IMR-90 (cell line): ENCODE results near the gene STX2. TPM values are rescaled to one million over a fixed set of nuclear protein-coding genes. Genes with fewer than 3 reads are reported as not detected.

Experiments
- ATAC-seq: fragments of 200-7000 bp; cut with Tn5 transposase; 2 replicates; pipeline ENCODE4 v1.9.1; 2020; ENCODE audit warnings: low read depth, mild to moderate bottlenecking, moderate library complexity
- BruUV-seq: library from RNA; stranded (reverse); fragments of 400-500 nt; replicated peaks from 2 replicates; lab custom pipeline; 2021; lab: Mats Ljungman, UMichigan
- CTCF ChIA-PET: fragments of 300-600 bp; formaldehyde crosslinking; extraction: SDS; loops from one replicate; lab custom pipeline; 2021; ENCODE audit warnings: antibody characterized with exemption; lab: Yijun Ruan, JAX
- POLR2A ChIA-PET: fragments of 300-600 bp; sonication (Branson Sonifier 250); formaldehyde crosslinking; loops from one replicate; lab custom pipeline; 2022; ENCODE audit warnings: antibody characterized with exemption; ENCODE audit not compliant: unreplicated experiment; lab: Charles Lee
- DNase-seq: peaks from one replicate; pipeline ENCODE4 v3.0.0; 2013
- H2AFZ ChIP-seq: replicated peaks from 2 replicates; pipeline ENCODE3; 2013; ENCODE audit warnings: low read length, mild to moderate bottlenecking; ENCODE audit not compliant: poor library complexity
- H2AK5ac ChIP-seq: 2 replicates; pipeline ENCODE4 v1.6.1; 2013; ENCODE audit warnings: low read depth, low read length, inconsistent platforms
- H2AK9ac ChIP-seq: replicated peaks from 2 replicates; pipeline ENCODE3; 2013; ENCODE audit warnings: mild to moderate bottlenecking, low read depth, low read length, moderate library complexity; ENCODE audit not compliant: poor library complexity
- H2BK120ac ChIP-seq: 2 replicates; pipeline ENCODE4 v1.6.1; 2013; ENCODE audit warnings: low read depth, low read length, inconsistent platforms
- H2BK15ac ChIP-seq: 3 replicates; pipeline ENCODE4 v1.6.1; 2013; ENCODE audit warnings: low read depth, low read length, inconsistent platforms
- H2BK20ac ChIP-seq: 2 replicates; pipeline ENCODE4 v1.6.1; 2013; ENCODE audit warnings: low read depth, mild to moderate bottlenecking, inconsistent platforms, low read length, moderate library complexity
- H2BK5ac ChIP-seq: 2 replicates; pipeline ENCODE4 v1.6.1; 2013; ENCODE audit warnings: mild to moderate bottlenecking, low read depth, low read length, inconsistent platforms; ENCODE audit not compliant: poor library complexity, severe bottlenecking
- H3K14ac ChIP-seq: replicated peaks from 2 replicates; pipeline ENCODE4 v1.6.1; 2013; ENCODE audit warnings: low read depth, low read length, inconsistent platforms
- H3K18ac ChIP-seq: 2 replicates; pipeline ENCODE4 v1.6.1; 2013; ENCODE audit warnings: low read depth, low read length, control low read depth
- H3K23ac ChIP-seq: 2 replicates; pipeline ENCODE4 v1.6.1; 2013; ENCODE audit warnings: low read depth, low read length, inconsistent platforms
- H3K27ac ChIP-seq: 2 replicates; pipeline ENCODE4 v1.5.1; 2013; ENCODE audit warnings: mild to moderate bottlenecking, control low read depth, low read length; ENCODE audit not compliant: insufficient read depth
- H3K27me3 ChIP-seq: 2 replicates; pipeline ENCODE4 v1.6.1; 2013; ENCODE audit warnings: low read length; ENCODE audit not compliant: control insufficient read depth, insufficient read depth
- H3K36me3 ChIP-seq: 2 replicates; pipeline ENCODE4 v1.6.1; 2013; ENCODE audit warnings: low read length, mixed read lengths; ENCODE audit not compliant: control insufficient read depth, insufficient read depth
- H3K4ac ChIP-seq: 2 replicates; pipeline ENCODE4 v1.6.1; 2013; ENCODE audit warnings: low read depth, low read length, inconsistent platforms
- H3K4me1 ChIP-seq: 2 replicates; pipeline ENCODE4 v1.6.1; 2013; ENCODE audit warnings: low read length, mixed read lengths; ENCODE audit not compliant: control insufficient read depth, insufficient read depth
- H3K4me2 ChIP-seq: 2 replicates; pipeline ENCODE4 v1.6.1; 2013; ENCODE audit warnings: low read depth, mild to moderate bottlenecking, control low read depth, low read length, moderate library complexity
- H3K4me3 ChIP-seq: 2 replicates; pipeline ENCODE4 v1.5.1; 2013; ENCODE audit warnings: low read depth, mild to moderate bottlenecking, control low read depth, low read length, moderate library complexity; ENCODE audit not compliant: insufficient read depth
- H3K56ac ChIP-seq: 2 replicates; pipeline ENCODE4 v1.6.1; 2013; ENCODE audit warnings: low read length, inconsistent platforms; ENCODE audit not compliant: insufficient read depth; ENCODE audit errors: extremely low read depth
- H3K79me1 ChIP-seq, 2 experiments: 2 replicates each; pipeline ENCODE4 v1.6.1; 2013; ENCODE audit warnings: low read length in 2 of 2, inconsistent platforms in 1 of 2, low read depth in 1 of 2
- H3K9ac ChIP-seq: 2 replicates; pipeline ENCODE4 v1.6.1; 2013; ENCODE audit warnings: low read depth, low read length, control low read depth
- H3K9me1 ChIP-seq: 2 replicates; pipeline ENCODE4 v1.6.1; 2013; ENCODE audit warnings: low read length, inconsistent platforms; ENCODE audit not compliant: insufficient read depth
- H3K9me3 ChIP-seq: 2 replicates; pipeline ENCODE4 v1.6.1; 2013; ENCODE audit warnings: low read length; ENCODE audit not compliant: control insufficient read depth, insufficient read depth
- H4K20me1 ChIP-seq: 2 replicates; pipeline ENCODE4 v1.6.1; 2013; ENCODE audit warnings: low read length, inconsistent platforms; ENCODE audit not compliant: insufficient read depth
- H4K5ac ChIP-seq: 2 replicates; pipeline ENCODE4 v1.6.1; 2013; ENCODE audit warnings: mild to moderate bottlenecking, low read depth, low read length, control low read depth
- H4K8ac ChIP-seq, 2 experiments: 2 replicates each; pipeline ENCODE4 v1.6.1; 2013; ENCODE audit warnings: low read depth in 2 of 2, low read length in 2 of 2, control low read depth in 1 of 2, inconsistent platforms in 1 of 2
- H4K91ac ChIP-seq: 2 replicates; pipeline ENCODE4 v1.6.1; 2013; ENCODE audit warnings: low read depth, low read length, inconsistent platforms; ENCODE audit not compliant: insufficient read depth
- BHLHE40 ChIP-seq: fragments of 150-350 bp; IDR thresholded peaks from 2 replicates; pipeline ENCODE4 v1.6.1; 2016; ENCODE audit warnings: mild to moderate bottlenecking, low read depth, low read length
- CEBPB ChIP-seq: IDR thresholded peaks from 2 replicates; pipeline ENCODE4 v1.6.1; 2012; ENCODE audit warnings: low read depth, low read length, improper control_type of control experiment
- CHD1 ChIP-seq: IDR thresholded peaks from 2 replicates; pipeline ENCODE4 v1.6.1; 2012; ENCODE audit warnings: low read depth, low read length, improper control_type of control experiment
- FOS ChIP-seq: fragments of 150-350 bp; IDR thresholded peaks from 2 replicates; pipeline ENCODE4 v1.6.1; 2016; ENCODE audit warnings: low read depth, low read length
- MAFK ChIP-seq: IDR thresholded peaks from 2 replicates; pipeline ENCODE4 v1.6.1; 2012; ENCODE audit warnings: low read depth, low read length, improper control_type of control experiment
- MAZ ChIP-seq: IDR thresholded peaks from 2 replicates; pipeline ENCODE4 v1.6.1; 2012; ENCODE audit warnings: low read depth, mild to moderate bottlenecking, low read length, improper control_type of control experiment, moderate library complexity, borderline replicate concordance
- MXI1 ChIP-seq: IDR thresholded peaks from 2 replicates; pipeline ENCODE4 v1.6.1; 2012; ENCODE audit warnings: low read depth, mild to moderate bottlenecking, low read length, moderate library complexity, borderline replicate concordance
- NFE2L2 ChIP-seq: fragments of 150-350 bp; IDR thresholded peaks from 2 replicates; pipeline ENCODE4 v1.6.1; 2016; ENCODE audit warnings: low read depth, mild to moderate bottlenecking, low read length
- POLR2A ChIP-seq: IDR thresholded peaks from 2 replicates; pipeline ENCODE4 v1.6.1; 2012; ENCODE audit warnings: mild to moderate bottlenecking, low read depth, low read length
- RFX5 ChIP-seq: IDR thresholded peaks from 2 replicates; pipeline ENCODE4 v1.8.0; 2012; ENCODE audit warnings: low read depth, mild to moderate bottlenecking, low read length, moderate library complexity
- WGBS, 2 experiments: methylation state at CpG; one replicate each; pipeline versions ENCODE4 v1.1.5 to v1.1.7; 2013; ENCODE audit warnings: missing lambda C conversion rate in 2 of 2; ENCODE audit not compliant: insufficient read length in 1 of 2; ENCODE audit errors: extremely low coverage in 2 of 2; 5-methylcytosine and 5-hydroxymethylcytosine counted together
- dilution Hi-C: fragments of 300-500 bp; cut with HindIII; formaldehyde crosslinking; loops from one replicate; pipeline ENCODE4 v1.14.3; 2018; ENCODE audit warnings: low sequenced_read_pairs; ENCODE audit not compliant: unreplicated experiment
- in situ Hi-C: fragments of 300-500 bp; cut with MboI; formaldehyde crosslinking; loops from 3 replicates; pipeline ENCODE4 v1.14.3; 2019; ENCODE audit warnings: low sequenced_read_pairs, inconsistent platforms, mixed read lengths
- intact Hi-C: fragments of 100-400 bp; cut with micrococcal nuclease; formaldehyde crosslinking; loops from 2 replicates; pipeline ENCODE4 v1.10.0; 2022
- polyA plus RNA-seq, 3 experiments: library from polyadenylated mRNA; depleted of rRNA; stranded (reverse); fragments of >200 nt; gene quantifications; 2 replicates each; pipeline ENCODE4 v1.2.3, GENCODE V29; 2012; ENCODE audit warnings: low replicate concordance in 1 of 3
- total RNA-seq: library from RNA; depleted of rRNA; stranded (reverse); fragments of >200 nt; gene quantifications from 2 replicates; pipeline ENCODE4 v1.2.3, GENCODE V29; 2012
- TF ChIP-seq, protein P1 (sequence below): fragments of 150-350 bp; IDR thresholded peaks from 2 replicates; pipeline ENCODE4 v1.6.1; 2016; ENCODE audit warnings: low read depth, mild to moderate bottlenecking, low read length, moderate library complexity, borderline replicate concordance
- TF ChIP-seq, protein P2 (sequence below): fragments of 150-350 bp; IDR thresholded peaks from 2 replicates; pipeline ENCODE4 v1.6.1; 2017; ENCODE audit warnings: mild to moderate bottlenecking, antibody characterized with exemption, low read length, low read depth

Gene STX2
- total and polyA plus RNA-seq, 2 of the 4 experiments (the other 2 are of a cell fraction) = 26.9 to 32.5 TPM

DNA sequence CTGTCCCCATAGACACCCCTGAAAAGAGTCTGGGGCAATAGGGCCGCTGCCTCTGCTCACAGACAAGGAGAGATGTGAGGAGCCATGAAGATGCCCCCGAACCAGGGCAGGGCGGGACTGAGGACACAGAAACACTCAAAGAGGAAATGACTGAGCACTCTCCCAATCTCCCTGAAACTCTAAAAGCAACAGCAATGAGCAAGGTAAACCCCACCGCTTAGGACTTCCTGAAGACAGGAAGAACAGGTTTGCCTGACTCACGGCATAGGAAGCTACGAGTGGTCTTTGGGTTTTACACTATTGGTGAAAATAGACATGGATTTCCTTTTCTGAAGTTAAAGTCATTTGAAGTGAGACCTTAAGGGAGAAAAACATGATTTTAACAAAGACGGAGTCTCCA lies 32.5 kb downstream of the STX2 start:
- Histone ChIP-seq H4K8ac (no peak overlapping the region), H3K79me1 (peaks cover 6 to 13% of the 10 kb centered on the region in 2 experiments; a peak in 3 of 4 replicates), H3K9me3 (no peaks in the 10 kb centered on the region), H2AK5ac (no peak overlapping the region), H3K4me3 (no peak overlapping the region), H3K4me1 (no peaks in the 10 kb centered on the region), H3K4ac (no peak overlapping the region), H2BK120ac (no peak overlapping the region), H2BK20ac (no peak overlapping the region), H3K56ac (no peak overlapping the region), H4K5ac (no peak overlapping the region), H4K91ac (no peak overlapping the region), H3K9me1 (no peaks in the 10 kb centered on the region; the same call in 1 of the 2 replicates), H3K14ac (no peak overlapping the region), H2BK5ac (no peak overlapping the region), H3K18ac (no peak overlapping the region), H3K36me3 (peaks cover 43% of the 10 kb centered on the region), H3K23ac (no peak overlapping the region), H3K4me2 (no peak overlapping the region), H3K27ac (no peak overlapping the region), H4K20me1 (no peaks in the 10 kb centered on the region), H3K27me3 (no peaks in the 10 kb centered on the region), H3K9ac (no peak overlapping the region), H2AFZ (no peak overlapping the region), H2BK15ac (no peak overlapping the region), H2AK9ac (no peak overlapping the region)
- no TSS peak for BruUV-seq
- ChIA-PET CTCF (no interaction called here), POLR2A (no interaction called here)
- ATAC-seq (no peak), DNase-seq (no peak)
- dilution Hi-C loops (no loop called here), intact Hi-C loops (no loop called here), in situ Hi-C loops (loop anchor here (25.0 kb wide), 1 partner anchor 906 kb away; the partner anchor contains the start of gene SFSWAP)
- TF ChIP-seq, protein P1, sequence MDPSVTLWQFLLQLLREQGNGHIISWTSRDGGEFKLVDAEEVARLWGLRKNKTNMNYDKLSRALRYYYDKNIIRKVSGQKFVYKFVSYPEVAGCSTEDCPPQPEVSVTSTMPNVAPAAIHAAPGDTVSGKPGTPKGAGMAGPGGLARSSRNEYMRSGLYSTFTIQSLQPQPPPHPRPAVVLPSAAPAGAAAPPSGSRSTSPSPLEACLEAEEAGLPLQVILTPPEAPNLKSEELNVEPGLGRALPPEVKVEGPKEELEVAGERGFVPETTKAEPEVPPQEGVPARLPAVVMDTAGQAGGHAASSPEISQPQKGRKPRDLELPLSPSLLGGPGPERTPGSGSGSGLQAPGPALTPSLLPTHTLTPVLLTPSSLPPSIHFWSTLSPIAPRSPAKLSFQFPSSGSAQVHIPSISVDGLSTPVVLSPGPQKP = no peak
- TF ChIP-seq, protein P2, sequence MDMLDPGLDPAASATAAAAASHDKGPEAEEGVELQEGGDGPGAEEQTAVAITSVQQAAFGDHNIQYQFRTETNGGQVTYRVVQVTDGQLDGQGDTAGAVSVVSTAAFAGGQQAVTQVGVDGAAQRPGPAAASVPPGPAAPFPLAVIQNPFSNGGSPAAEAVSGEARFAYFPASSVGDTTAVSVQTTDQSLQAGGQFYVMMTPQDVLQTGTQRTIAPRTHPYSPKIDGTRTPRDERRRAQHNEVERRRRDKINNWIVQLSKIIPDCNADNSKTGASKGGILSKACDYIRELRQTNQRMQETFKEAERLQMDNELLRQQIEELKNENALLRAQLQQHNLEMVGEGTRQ = no peak
- no peak for TF ChIP-seq CHD1
- TF ChIP-seq MAFK = no peak
- TF ChIP-seq NFE2L2 = no peak
- TF ChIP-seq MAZ = no peak
- no peak for TF ChIP-seq CEBPB
- no peak for TF ChIP-seq MXI1
- TF ChIP-seq FOS = no peak
- TF ChIP-seq POLR2A = no peak
- no peak for TF ChIP-seq RFX5
- no peak for TF ChIP-seq BHLHE40
- WGBS, 2 experiments = 100% methylated on average over 1 of the region's 7 CpGs; no CpG with 5 or more reads in 1 of the 2 experiments
